HG03575 (cell line): Measurements from ENCODE around the gene SCN4B.

ENCODE experiments used
- ATAC-seq: cut with Tn5 transposase; IDR thresholded peaks from one replicate; pipeline ENCODE4 v1.9.1; 2021; ENCODE audit not compliant: unreplicated experiment, insufficient number of reproducible peaks, low FRiP score; ENCODE audit errors: extremely low read depth

The SCN4B gene

GRCh38 chr11:118086913-118087768, 65.5 kb downstream of the SCN4B start, which contains the start of gene SMIM35:
SMIM35 (minus strand) TSS chr11:118086963; CDS start chr11:118086757, 206 bp downstream.
- ATAC-seq, result no peak

- ATAC-seq, result no peak
Observed at GRCh38 chr11:118084656-118085055, 68.0 kb downstream of the SCN4B start.

GRCh38 chr11:118084247-118084646, 68.4 kb downstream of the SCN4B start:
- no peak for ATAC-seq
